ENCODE measurements around the gene IL4I1. TPM values are rescaled to one million over a fixed set of nuclear protein-coding genes. Genes with fewer than 3 reads are reported as not detected.

The IL4I1 gene
- total RNA-seq, 5 donors from 2014 or later (not counting 1 experiment from before 2014, with no cell fraction given), result 2.0 to 12.4 (median 4.0) TPM

DNA sequence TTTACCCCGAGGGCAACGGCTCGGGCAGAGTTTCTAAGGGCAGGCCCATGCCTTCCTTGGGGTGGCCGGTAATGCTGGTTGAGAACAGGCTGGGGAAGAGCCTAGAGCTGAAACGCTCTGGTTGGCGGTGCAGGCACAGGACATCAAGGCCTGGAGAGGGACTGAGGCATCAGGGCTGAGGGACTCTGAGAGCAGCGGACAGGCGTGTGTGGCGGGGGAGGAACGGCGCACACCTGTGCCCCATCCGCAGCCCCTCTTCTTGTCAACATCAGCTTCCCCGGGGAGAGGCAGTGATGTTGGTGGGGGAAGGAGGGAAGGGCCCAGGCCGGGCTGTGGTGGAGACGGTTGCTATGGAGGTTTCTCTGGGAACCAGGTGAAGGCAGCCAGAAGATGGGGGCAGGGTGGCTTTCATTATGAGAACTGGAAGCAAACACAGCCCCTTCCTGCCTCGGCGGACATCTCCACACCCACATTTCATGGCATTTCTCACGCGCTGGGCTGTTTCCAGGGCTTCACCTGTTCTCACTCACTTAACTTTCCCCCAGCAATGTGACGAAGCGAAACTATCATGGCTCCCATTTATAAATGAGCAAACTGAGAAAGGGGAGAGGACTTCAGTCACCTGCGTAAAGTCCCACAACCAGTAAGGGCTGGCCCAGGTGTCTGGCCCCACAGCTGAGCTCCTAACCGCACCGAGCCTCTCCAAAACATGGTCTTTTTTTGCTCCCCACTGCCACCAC, 24.1 kb upstream of the IL4I1 start:
- ATAC-seq (replicated peaks in 1 of 4) (no peak), DNase-seq (no peak)
- H3K27ac Mint-ChIP-seq, result no peak overlapping the region
- WGBS (ENCODE audit: insufficient coverage), result 91% methylated on average over 14 of the region's 24 CpGs
- H3K36me3 ChIP-seq (ENCODE audit: control insufficient read depth in 2 of 2, extremely low read depth in 1 of 2, insufficient read depth in 1 of 2, low read length in 1 of 2), result peaks cover 12 to 61% of the 10 kb centered on the region in 2 donors
- H3K27me3 Mint-ChIP-seq, result no peaks in the 10 kb centered on the region
- H3K4me3 ChIP-seq (ENCODE audit: control insufficient read depth in 1 of 2, extremely low read depth in 1 of 2, low read length in 1 of 2), result no peak overlapping the region
- peaks cover 28% of the 10 kb centered on the region for H3K36me3 Mint-ChIP-seq
- H3K27ac ChIP-seq (ENCODE audit: low read length), result no peak overlapping the region
- POLR2A ChIA-PET, result no interaction called here
- peaks cover 0 to 47% of the 10 kb centered on the region in 2 experiments for H3K4me1 ChIP-seq (ENCODE audit: control insufficient read depth in 1 of 2, extremely low read depth in 1 of 2, insufficient read depth in 2 of 2, low read length in 2 of 2)
- H3K4me3 Mint-ChIP-seq, result no peak overlapping the region
- no peaks in the 10 kb centered on the region for H3K9me3 ChIP-seq
- no peaks in the 10 kb centered on the region for H3K9me3 Mint-ChIP-seq
- H3K27me3 ChIP-seq (replicated peaks in 1 of 2; ENCODE audit: control insufficient read depth in 2 of 2, extremely low read depth in 1 of 2, insufficient read depth in 2 of 2, low read length in 1 of 2), result no peaks in the 10 kb centered on the region
- CTCF ChIA-PET, result no interaction called here
- H3K4me1 Mint-ChIP-seq, result peaks cover 25 to 47% (median 39%) of the 10 kb centered on the region in 3 donors

DNA sequence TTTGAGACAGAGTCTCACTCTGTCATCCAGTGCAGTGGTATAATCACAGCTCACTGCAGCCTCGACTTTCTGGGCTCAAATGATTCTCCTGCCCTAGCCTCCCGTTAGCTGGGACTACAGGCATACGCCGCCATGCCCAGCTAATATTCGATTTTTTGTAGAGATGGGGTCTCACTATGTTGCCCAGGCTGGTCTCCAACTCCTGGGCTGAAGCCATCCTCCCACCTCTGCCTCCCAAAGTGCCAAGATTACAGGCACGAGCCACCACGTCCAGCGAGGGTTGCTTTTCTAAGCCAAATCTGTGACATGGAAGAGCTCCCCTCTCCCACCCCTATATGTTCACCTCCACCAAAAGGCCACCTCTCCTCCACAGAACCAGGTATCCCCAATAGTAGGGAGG, 21.4 kb upstream of the IL4I1 start:
- Histone ChIP-seq H3K27me3 (replicated peaks in 1 of 2; ENCODE audit: control insufficient read depth in 2 of 2, extremely low read depth in 1 of 2, insufficient read depth in 2 of 2, low read length in 1 of 2) (no peaks in the 10 kb centered on the region), H3K4me1 (ENCODE audit: control insufficient read depth in 1 of 2, extremely low read depth in 1 of 2, insufficient read depth in 2 of 2, low read length in 2 of 2) (peaks cover 0 to 24% of the 10 kb centered on the region in 2 experiments), H3K4me3 (ENCODE audit: control insufficient read depth in 1 of 2, extremely low read depth in 1 of 2, low read length in 1 of 2) (no peak overlapping the region), H3K9me3 (no peaks in the 10 kb centered on the region), H3K36me3 (ENCODE audit: control insufficient read depth in 2 of 2, extremely low read depth in 1 of 2, insufficient read depth in 1 of 2, low read length in 1 of 2) (peaks cover 21 to 60% of the 10 kb centered on the region in 2 donors), H3K27ac (ENCODE audit: low read length) (no peak overlapping the region)
- H3K36me3 Mint-ChIP-seq, result peaks cover 38% of the 10 kb centered on the region
- DNase-seq, result no peak
- H3K27me3 Mint-ChIP-seq, result no peaks in the 10 kb centered on the region
- H3K4me3 Mint-ChIP-seq, result no peak overlapping the region
- WGBS (ENCODE audit: insufficient coverage), result 91% methylated on average over 5 of the region's 8 CpGs
- no peak overlapping the region for H3K27ac Mint-ChIP-seq
- CTCF ChIA-PET, result interaction anchor here in 1 of 2 donors (0.5 kb wide), 1 partner anchor 131 kb away, joined by 4 read pairs; no protein-coding TSS in a partner anchor
- peaks cover 33 to 39% (median 35%) of the 10 kb centered on the region in 3 donors for H3K4me1 Mint-ChIP-seq
- no peak for ATAC-seq (replicated peaks in 1 of 4)
- POLR2A ChIA-PET, result interaction anchor here in 1 of 2 donors (0.8 kb wide), 1 partner anchor 30 kb away, joined by 5 read pairs; no protein-coding TSS in a partner anchor
- H3K9me3 Mint-ChIP-seq, result no peaks in the 10 kb centered on the region

GRCh38 chr19:49916839-49917733, 20.4 kb upstream of the IL4I1 start:
- Mint-ChIP-seq H3K36me3 (peaks cover 42% of the 10 kb centered on the region), H3K4me1 (peaks cover 33 to 40% (median 34%) of the 10 kb centered on the region in 3 donors), H3K9me3 (no peaks in the 10 kb centered on the region), H3K4me3 (no peak overlapping the region), H3K27ac (no peak overlapping the region), H3K27me3 (no peaks in the 10 kb centered on the region)
- Histone ChIP-seq H3K36me3 (ENCODE audit: control insufficient read depth in 2 of 2, extremely low read depth in 1 of 2, insufficient read depth in 1 of 2, low read length in 1 of 2) (peaks cover 21 to 56% of the 10 kb centered on the region in 2 donors), H3K4me3 (ENCODE audit: control insufficient read depth in 1 of 2, extremely low read depth in 1 of 2, low read length in 1 of 2) (no peak overlapping the region), H3K27ac (ENCODE audit: low read length) (no peak overlapping the region), H3K27me3 (replicated peaks in 1 of 2; ENCODE audit: control insufficient read depth in 2 of 2, extremely low read depth in 1 of 2, insufficient read depth in 2 of 2, low read length in 1 of 2) (no peaks in the 10 kb centered on the region), H3K9me3 (no peaks in the 10 kb centered on the region), H3K4me1 (ENCODE audit: control insufficient read depth in 1 of 2, extremely low read depth in 1 of 2, insufficient read depth in 2 of 2, low read length in 2 of 2) (peaks cover 0 to 14% of the 10 kb centered on the region in 2 experiments)
- WGBS (ENCODE audit: insufficient coverage), result 86% methylated on average over 15 of the region's 21 CpGs
- POLR2A ChIA-PET, result interaction anchor here in 1 of 2 donors (0.8 kb wide), 1 partner anchor 29 kb away, joined by 5 read pairs; no protein-coding TSS in a partner anchor
- CTCF ChIA-PET, result no interaction called here
- DNase-seq (no peak), ATAC-seq (replicated peaks in 1 of 4) (no peak)

DNA sequence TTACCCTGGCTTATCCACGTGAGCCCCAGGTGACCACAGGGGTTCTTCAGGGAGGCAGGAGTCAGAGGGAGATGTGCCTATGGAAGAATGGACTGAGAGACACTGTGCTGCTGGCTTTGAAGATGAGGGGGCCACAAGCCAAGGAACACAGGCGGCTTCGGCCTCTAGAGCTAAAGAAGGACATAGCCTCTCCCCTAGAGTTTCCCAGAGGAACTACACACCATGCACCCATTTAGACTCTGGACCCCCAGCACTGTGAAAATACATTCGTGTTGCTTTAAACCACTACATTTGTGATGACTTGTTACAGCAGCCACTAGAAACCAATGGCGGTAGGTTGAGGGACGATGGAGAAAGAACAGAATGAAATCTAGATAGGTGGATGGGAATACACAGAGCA, 18.6 kb upstream of the IL4I1 start:
- peaks cover 35 to 43% (median 38%) of the 10 kb centered on the region in 3 donors for H3K4me1 Mint-ChIP-seq
- H3K27me3 ChIP-seq (replicated peaks in 1 of 2; ENCODE audit: control insufficient read depth in 2 of 2, extremely low read depth in 1 of 2, insufficient read depth in 2 of 2, low read length in 1 of 2), result no peaks in the 10 kb centered on the region
- no peaks in the 10 kb centered on the region for H3K9me3 ChIP-seq
- ATAC-seq (replicated peaks in 1 of 4) (no peak), DNase-seq (no peak)
- H3K4me3 ChIP-seq (ENCODE audit: control insufficient read depth in 1 of 2, extremely low read depth in 1 of 2, low read length in 1 of 2), result no peak overlapping the region
- H3K27ac Mint-ChIP-seq, result peak overlapping the region in 1 of 2 donors; percentile 12
- CTCF ChIA-PET, result no interaction called here
- H3K4me3 Mint-ChIP-seq, result no peak overlapping the region
- peaks cover 3 to 17% of the 10 kb centered on the region in 2 experiments for H3K4me1 ChIP-seq (ENCODE audit: control insufficient read depth in 1 of 2, extremely low read depth in 1 of 2, insufficient read depth in 2 of 2, low read length in 2 of 2)
- POLR2A ChIA-PET, result no interaction called here
- H3K27ac ChIP-seq (ENCODE audit: low read length), result no peak overlapping the region
- peaks cover 39% of the 10 kb centered on the region for H3K36me3 Mint-ChIP-seq
- no peaks in the 10 kb centered on the region for H3K27me3 Mint-ChIP-seq
- H3K9me3 Mint-ChIP-seq, result no peaks in the 10 kb centered on the region
- WGBS (ENCODE audit: insufficient coverage), result 95% methylated on average over 5 of the region's 6 CpGs
- H3K36me3 ChIP-seq (ENCODE audit: control insufficient read depth in 2 of 2, extremely low read depth in 1 of 2, insufficient read depth in 1 of 2, low read length in 1 of 2), result peaks cover 21 to 42% of the 10 kb centered on the region in 2 donors

GRCh38 chr19:49913720-49914119, 17.0 kb upstream of the IL4I1 start:
- Histone ChIP-seq H3K36me3 (ENCODE audit: control insufficient read depth in 2 of 2, extremely low read depth in 1 of 2, insufficient read depth in 1 of 2, low read length in 1 of 2) (peaks cover 28 to 50% of the 10 kb centered on the region in 2 donors), H3K27me3 (replicated peaks in 1 of 2; ENCODE audit: control insufficient read depth in 2 of 2, extremely low read depth in 1 of 2, insufficient read depth in 2 of 2, low read length in 1 of 2) (no peaks in the 10 kb centered on the region), H3K4me3 (ENCODE audit: control insufficient read depth in 1 of 2, extremely low read depth in 1 of 2, low read length in 1 of 2) (no peak overlapping the region), H3K4me1 (ENCODE audit: control insufficient read depth in 1 of 2, extremely low read depth in 1 of 2, insufficient read depth in 2 of 2, low read length in 2 of 2) (peaks cover 3 to 19% of the 10 kb centered on the region in 2 experiments), H3K9me3 (no peaks in the 10 kb centered on the region), H3K27ac (ENCODE audit: low read length) (no peak overlapping the region)
- Mint-ChIP-seq H3K36me3 (peaks cover 39% of the 10 kb centered on the region), H3K27me3 (no peaks in the 10 kb centered on the region), H3K4me1 (peaks cover 33 to 37% (median 35%) of the 10 kb centered on the region in 3 donors), H3K4me3 (no peak overlapping the region), H3K27ac (no peak overlapping the region), H3K9me3 (no peaks in the 10 kb centered on the region)
- ChIA-PET POLR2A (no interaction called here), CTCF (no interaction called here)
- DNase-seq (no peak), ATAC-seq (replicated peaks in 1 of 4) (no peak)
- 98% methylated on average over 10 of the region's 10 CpGs for WGBS (ENCODE audit: insufficient coverage)

GRCh38 chr19:49912965-49913685, 16.4 kb upstream of the IL4I1 start:
- Histone ChIP-seq H3K9me3 (no peaks in the 10 kb centered on the region), H3K4me3 (ENCODE audit: control insufficient read depth in 1 of 2, extremely low read depth in 1 of 2, low read length in 1 of 2) (no peak overlapping the region), H3K4me1 (ENCODE audit: control insufficient read depth in 1 of 2, extremely low read depth in 1 of 2, insufficient read depth in 2 of 2, low read length in 2 of 2) (peaks cover 3 to 19% of the 10 kb centered on the region in 2 experiments), H3K27ac (ENCODE audit: low read length) (no peak overlapping the region), H3K27me3 (replicated peaks in 1 of 2; ENCODE audit: control insufficient read depth in 2 of 2, extremely low read depth in 1 of 2, insufficient read depth in 2 of 2, low read length in 1 of 2) (no peaks in the 10 kb centered on the region), H3K36me3 (ENCODE audit: control insufficient read depth in 2 of 2, extremely low read depth in 1 of 2, insufficient read depth in 1 of 2, low read length in 1 of 2) (peaks cover 33 to 51% of the 10 kb centered on the region in 2 donors)
- ChIA-PET CTCF (no interaction called here), POLR2A (interaction anchor here in 1 of 2 donors (0.6 kb wide), 1 partner anchor 19 kb away, joined by 9 read pairs; no protein-coding TSS in a partner anchor)
- 92% methylated on average over 21 of the region's 21 CpGs for WGBS (ENCODE audit: insufficient coverage)
- Mint-ChIP-seq H3K9me3 (no peaks in the 10 kb centered on the region), H3K27me3 (no peaks in the 10 kb centered on the region), H3K27ac (no peak overlapping the region), H3K4me1 (peaks cover 33 to 34% (median 34%) of the 10 kb centered on the region in 3 donors), H3K4me3 (no peak overlapping the region), H3K36me3 (peaks cover 38% of the 10 kb centered on the region)
- DNase-seq (no peak), ATAC-seq (replicated peaks in 1 of 4) (peak in 1 of 4 experiments; percentile 24)

Measured in T-cell (primary cell).